ENCODE measurements around the gene SLMAP.

SLMAP gene

DNA sequence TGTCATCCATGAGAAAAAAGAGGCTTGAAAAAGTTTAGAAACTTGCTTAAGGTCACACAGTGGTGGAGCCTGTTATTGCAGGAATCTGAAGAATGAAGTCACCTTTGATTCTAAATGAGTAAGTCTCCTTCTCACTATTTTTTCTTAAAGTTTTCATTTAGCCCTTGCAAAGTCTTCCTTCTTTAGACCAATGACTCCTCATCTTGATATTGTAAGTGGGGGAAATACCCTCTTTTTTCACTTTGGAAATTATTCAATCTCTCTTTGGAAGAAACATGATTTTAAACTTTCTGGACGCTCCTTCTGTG, 787 bp upstream of the SLMAP start:
- H3K79me2 ChIP-seq = peaks cover 37% of the 10 kb centered on the region
- H3K36me3 ChIP-seq (ENCODE audit: control insufficient read depth, insufficient read depth, low read length) = no peaks in the 10 kb centered on the region
- H3K4me2 ChIP-seq (ENCODE audit: low read length) = peak overlapping the region; percentile 57
- H2AFZ ChIP-seq = peak overlapping the region; percentile 89
- no peaks in the 10 kb centered on the region for H3K27me3 ChIP-seq (ENCODE audit: control insufficient read depth, insufficient read depth, low read length)
- H3K9me3 ChIP-seq (ENCODE audit: control insufficient read depth, low read length) = no peaks in the 10 kb centered on the region
- peak overlapping the region; percentile 78 for H3K27ac ChIP-seq
- peak overlapping the region; percentile 82 for H3K4me3 ChIP-seq (ENCODE audit: low read depth, low read length)
- peaks cover 14% of the 10 kb centered on the region for H3K4me1 ChIP-seq
- no peak overlapping the region for H3K9ac ChIP-seq
- TF ChIP-seq, protein P1, sequence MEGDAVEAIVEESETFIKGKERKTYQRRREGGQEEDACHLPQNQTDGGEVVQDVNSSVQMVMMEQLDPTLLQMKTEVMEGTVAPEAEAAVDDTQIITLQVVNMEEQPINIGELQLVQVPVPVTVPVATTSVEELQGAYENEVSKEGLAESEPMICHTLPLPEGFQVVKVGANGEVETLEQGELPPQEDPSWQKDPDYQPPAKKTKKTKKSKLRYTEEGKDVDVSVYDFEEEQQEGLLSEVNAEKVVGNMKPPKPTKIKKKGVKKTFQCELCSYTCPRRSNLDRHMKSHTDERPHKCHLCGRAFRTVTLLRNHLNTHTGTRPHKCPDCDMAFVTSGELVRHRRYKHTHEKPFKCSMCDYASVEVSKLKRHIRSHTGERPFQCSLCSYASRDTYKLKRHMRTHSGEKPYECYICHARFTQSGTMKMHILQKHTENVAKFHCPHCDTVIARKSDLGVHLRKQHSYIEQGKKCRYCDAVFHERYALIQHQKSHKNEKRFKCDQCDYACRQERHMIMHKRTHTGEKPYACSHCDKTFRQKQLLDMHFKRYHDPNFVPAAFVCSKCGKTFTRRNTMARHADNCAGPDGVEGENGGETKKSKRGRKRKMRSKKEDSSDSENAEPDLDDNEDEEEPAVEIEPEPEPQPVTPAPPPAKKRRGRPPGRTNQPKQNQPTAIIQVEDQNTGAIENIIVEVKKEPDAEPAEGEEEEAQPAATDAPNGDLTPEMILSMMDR (IDR thresholded peaks at IDR 0.05) = peak; percentile 6

DNA sequence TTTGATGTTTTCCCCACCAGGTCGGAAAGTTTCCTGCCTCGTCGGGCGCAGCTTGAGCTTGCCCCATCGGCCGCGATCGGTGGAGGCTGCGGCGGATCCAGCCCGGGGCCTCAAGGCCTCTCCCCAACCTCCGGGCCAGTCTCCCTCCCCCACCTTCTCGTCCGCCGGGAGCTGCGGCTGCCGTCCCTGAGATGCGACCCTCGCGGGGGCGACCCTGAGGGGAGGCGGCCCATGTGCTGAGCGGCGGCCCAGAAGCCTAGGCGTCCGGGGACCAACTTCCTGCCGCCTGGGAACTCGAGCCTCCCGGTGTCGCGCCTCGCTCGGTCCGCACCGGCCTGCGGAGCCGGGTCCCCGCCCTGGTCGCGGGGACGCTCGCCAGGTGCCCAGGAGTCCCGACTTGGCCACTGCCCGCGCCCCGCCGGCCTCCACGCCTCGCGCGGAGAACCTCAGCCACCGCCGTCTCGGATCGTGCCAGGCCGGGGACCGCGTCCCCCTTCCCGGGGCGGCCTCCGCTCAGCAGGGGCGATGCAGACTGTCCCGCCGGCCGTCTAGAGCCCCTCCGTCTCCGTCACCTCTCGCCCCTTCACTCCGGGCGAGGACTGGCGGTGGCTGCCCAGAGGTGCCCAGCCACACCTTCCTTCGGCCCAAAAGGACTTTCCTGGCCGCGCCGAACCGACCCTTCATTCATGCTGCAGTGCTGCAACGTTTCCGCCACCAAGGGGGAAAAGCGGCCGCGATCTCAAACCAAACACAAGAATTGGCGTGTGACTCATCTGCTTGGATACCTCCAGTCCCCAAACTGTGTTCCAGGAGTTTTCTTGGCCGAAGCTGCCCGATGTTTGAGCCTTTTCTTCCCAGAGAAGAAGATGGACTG, 656 bp downstream of the SLMAP start:
- H3K4me2 ChIP-seq (ENCODE audit: low read length) = peak overlapping the region; percentile 57
- H3K9me3 ChIP-seq (ENCODE audit: control insufficient read depth, low read length) = no peaks in the 10 kb centered on the region
- H3K79me2 ChIP-seq = peaks cover 48% of the 10 kb centered on the region
- peak overlapping the region; percentile 78 for H3K27ac ChIP-seq
- peak overlapping the region; percentile 89 for H2AFZ ChIP-seq
- no peaks in the 10 kb centered on the region for H3K36me3 ChIP-seq (ENCODE audit: control insufficient read depth, insufficient read depth, low read length)
- peak overlapping the region; percentile 79 for H3K9ac ChIP-seq
- H3K4me3 ChIP-seq (ENCODE audit: low read depth, low read length) = peak overlapping the region; percentile 82
- peaks cover 14% of the 10 kb centered on the region for H3K4me1 ChIP-seq
- no peaks in the 10 kb centered on the region for H3K27me3 ChIP-seq (ENCODE audit: control insufficient read depth, insufficient read depth, low read length)
- TF ChIP-seq, protein P1 (IDR thresholded peaks at IDR 0.05) = no peak

DNA sequence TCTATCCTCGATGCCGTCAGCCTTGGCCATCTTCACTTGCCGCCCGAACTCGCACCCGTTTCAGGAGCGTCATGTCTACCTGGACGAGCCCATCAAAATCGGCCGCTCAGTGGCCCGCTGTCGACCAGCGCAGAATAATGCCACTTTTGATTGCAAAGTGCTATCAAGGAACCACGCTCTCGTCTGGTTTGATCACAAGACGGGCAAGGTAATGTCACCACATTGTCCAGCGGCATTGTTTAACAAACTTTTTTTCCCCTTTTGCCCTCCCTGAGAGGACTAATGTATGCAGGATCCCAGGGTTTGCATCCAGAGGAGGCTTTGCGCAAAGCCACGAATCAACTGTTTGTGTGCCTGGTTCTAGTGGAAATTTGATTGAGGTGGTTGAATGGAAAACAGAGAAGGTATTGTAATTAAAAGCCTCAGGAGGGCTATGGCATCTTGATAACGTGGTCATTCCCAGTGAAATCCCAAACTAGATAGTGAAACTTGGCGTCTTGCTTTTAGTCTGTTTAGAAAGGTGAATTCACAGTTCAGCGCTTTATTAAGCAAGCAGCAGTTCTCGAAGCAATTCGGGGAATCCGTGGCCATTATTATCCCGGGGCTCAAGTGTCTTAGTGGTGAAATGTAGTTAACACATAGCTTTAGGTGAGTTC, 1.7 kb downstream of the SLMAP start:
- no peak overlapping the region for H3K9ac ChIP-seq
- H3K4me1 ChIP-seq = peaks cover 14% of the 10 kb centered on the region
- H2AFZ ChIP-seq = no peak overlapping the region
- H3K9me3 ChIP-seq (ENCODE audit: control insufficient read depth, low read length) = no peaks in the 10 kb centered on the region
- peak overlapping the region; percentile 82 for H3K4me3 ChIP-seq (ENCODE audit: low read depth, low read length)
- no peaks in the 10 kb centered on the region for H3K27me3 ChIP-seq (ENCODE audit: control insufficient read depth, insufficient read depth, low read length)
- peaks cover 51% of the 10 kb centered on the region for H3K79me2 ChIP-seq
- TF ChIP-seq, protein P1 (IDR thresholded peaks at IDR 0.05) = no peak
- H3K36me3 ChIP-seq (ENCODE audit: control insufficient read depth, insufficient read depth, low read length) = no peaks in the 10 kb centered on the region
- H3K4me2 ChIP-seq (ENCODE audit: low read length) = peak overlapping the region; percentile 57
- H3K27ac ChIP-seq = no peak overlapping the region

DNA sequence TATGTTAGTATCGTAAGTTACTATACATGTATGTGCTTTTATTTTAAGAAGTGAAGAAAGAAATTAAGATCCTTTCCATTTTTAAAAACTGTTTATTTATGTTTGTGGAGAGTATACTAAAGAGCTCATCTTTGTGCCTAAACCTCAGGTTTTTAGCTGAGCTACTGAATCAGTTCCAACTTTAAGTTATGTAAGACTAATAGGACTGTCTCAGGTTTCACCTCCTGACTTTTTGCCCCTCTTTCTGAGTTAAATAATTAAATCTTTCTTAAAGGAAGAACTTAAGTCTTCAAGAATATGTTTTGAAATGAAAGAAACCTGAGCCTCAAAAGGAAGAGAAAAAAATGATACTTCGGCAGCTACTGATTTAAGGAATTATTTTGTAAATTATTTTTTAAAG, 2.6 kb downstream of the SLMAP start:
- no peaks in the 10 kb centered on the region for H3K27me3 ChIP-seq (ENCODE audit: control insufficient read depth, insufficient read depth, low read length)
- H3K4me1 ChIP-seq = peaks cover 14% of the 10 kb centered on the region
- peak overlapping the region; percentile 57 for H3K4me2 ChIP-seq (ENCODE audit: low read length)
- peaks cover 61% of the 10 kb centered on the region for H3K79me2 ChIP-seq
- H3K36me3 ChIP-seq (ENCODE audit: control insufficient read depth, insufficient read depth, low read length) = no peaks in the 10 kb centered on the region
- H3K27ac ChIP-seq = no peak overlapping the region
- TF ChIP-seq, protein P1 (IDR thresholded peaks at IDR 0.05) = no peak
- H3K9me3 ChIP-seq (ENCODE audit: control insufficient read depth, low read length) = no peaks in the 10 kb centered on the region
- no peak overlapping the region for H3K9ac ChIP-seq
- H2AFZ ChIP-seq = no peak overlapping the region
- H3K4me3 ChIP-seq (ENCODE audit: low read depth, low read length) = peak overlapping the region; percentile 82
